GM10248 (cell line): ENCODE measurements around the gene CXCL11.

Experiments
- CTCF ChIA-PET: fragments of 300-600 bp; sonication (Branson Sonifier 250); formaldehyde crosslinking; extraction: SDS; loops from one replicate; lab custom pipeline; 2021; ENCODE audit warnings: antibody characterized with exemption; lab: Yijun Ruan, JAX
- POLR2A ChIA-PET: fragments of 350-650 bp; sonication (Branson Sonifier 250); formaldehyde crosslinking; extraction: SDS; loops from one replicate; lab custom pipeline; 2020; ENCODE audit warnings: antibody characterized with exemption; lab: Yijun Ruan, JAX
- DNase-seq: peaks from one replicate; pipeline ENCODE4 v3.0.0; 2012; ENCODE audit errors: extremely low spot score
- TF ChIP-seq, protein P1 (sequence below): IDR thresholded peaks from 2 replicates; pipeline ENCODE4 v1.5.1; 2012; ENCODE audit warnings: mild to moderate bottlenecking, low read depth; ENCODE audit errors: extremely low read depth, missing control alignments, control extremely low read depth

Gene CXCL11

DNA sequence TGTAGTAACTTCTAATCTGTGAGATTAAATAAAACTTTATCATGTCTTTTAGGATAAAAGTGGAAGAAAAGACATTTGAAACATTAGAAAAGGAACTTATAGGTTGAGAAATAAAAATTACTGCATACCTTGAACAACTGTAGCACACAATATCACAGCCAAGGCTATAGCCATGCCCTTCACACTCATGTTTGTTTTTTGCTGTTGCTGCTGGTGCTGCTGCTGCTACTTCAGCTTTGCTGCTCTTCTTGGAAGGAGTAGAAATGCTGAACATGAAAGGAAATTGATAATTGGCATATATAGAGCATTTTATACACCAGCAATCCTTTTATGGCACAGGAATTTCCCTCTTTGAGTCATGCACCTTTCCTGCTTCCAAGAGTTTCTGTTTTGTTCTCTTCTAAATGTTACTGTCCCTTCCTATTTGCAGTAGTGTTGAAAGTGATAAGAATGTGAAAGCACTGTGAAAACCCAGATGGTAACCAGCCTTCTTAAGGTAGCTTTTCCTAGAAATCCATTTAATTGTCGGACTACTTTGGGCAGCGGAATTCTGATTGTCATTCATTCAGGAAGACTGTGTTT, at the start of gene CXCL11:
TSS of gene CXCL11 (minus strand) at position 272 of the 582 bp plus-strand sequence. CDS start at position 189, 83 bp downstream.
- POLR2A ChIA-PET, result no interaction called here
- DNase-seq, result no peak

DNA sequence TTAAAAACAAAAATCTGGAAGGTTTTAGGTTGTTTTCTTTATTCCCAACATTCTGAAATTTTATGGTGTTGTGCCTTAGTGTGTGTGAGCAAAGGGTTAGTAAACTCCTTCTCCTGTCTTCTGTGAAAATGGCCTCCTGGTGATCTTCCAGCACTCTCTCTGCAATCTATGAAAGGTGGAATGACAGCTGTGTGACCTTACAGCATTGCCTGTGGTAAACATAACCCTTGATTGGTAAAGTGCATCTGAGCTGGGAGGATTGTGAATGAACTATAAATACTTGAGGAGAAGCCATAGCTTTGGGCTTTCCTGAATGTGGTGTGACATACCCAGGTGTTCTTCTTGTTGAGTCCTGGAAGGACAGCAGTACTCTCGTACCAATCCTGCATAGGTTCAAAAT, 48.7 kb upstream of the CXCL11 start:
- ChIA-PET POLR2A (no interaction called here), CTCF (interaction anchor here (1.6 to 4.5 kb wide), 3 partner anchors 11 to 88 kb away, joined by 5 to 25 read pairs (median 7); no protein-coding TSS in a partner anchor)
- TF ChIP-seq, protein P1, sequence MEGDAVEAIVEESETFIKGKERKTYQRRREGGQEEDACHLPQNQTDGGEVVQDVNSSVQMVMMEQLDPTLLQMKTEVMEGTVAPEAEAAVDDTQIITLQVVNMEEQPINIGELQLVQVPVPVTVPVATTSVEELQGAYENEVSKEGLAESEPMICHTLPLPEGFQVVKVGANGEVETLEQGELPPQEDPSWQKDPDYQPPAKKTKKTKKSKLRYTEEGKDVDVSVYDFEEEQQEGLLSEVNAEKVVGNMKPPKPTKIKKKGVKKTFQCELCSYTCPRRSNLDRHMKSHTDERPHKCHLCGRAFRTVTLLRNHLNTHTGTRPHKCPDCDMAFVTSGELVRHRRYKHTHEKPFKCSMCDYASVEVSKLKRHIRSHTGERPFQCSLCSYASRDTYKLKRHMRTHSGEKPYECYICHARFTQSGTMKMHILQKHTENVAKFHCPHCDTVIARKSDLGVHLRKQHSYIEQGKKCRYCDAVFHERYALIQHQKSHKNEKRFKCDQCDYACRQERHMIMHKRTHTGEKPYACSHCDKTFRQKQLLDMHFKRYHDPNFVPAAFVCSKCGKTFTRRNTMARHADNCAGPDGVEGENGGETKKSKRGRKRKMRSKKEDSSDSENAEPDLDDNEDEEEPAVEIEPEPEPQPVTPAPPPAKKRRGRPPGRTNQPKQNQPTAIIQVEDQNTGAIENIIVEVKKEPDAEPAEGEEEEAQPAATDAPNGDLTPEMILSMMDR, result no peak
- DNase-seq, result no peak

More for the DNA sequence above, at the start of gene CXCL11:
- CTCF ChIA-PET, result interaction anchor here (1.5 to 2.2 kb wide), 3 partner anchors 12 to 40 kb away, joined by 4 to 7 read pairs (median 4); no protein-coding TSS in a partner anchor
- TF ChIP-seq, protein P1, result no peak

DNA sequence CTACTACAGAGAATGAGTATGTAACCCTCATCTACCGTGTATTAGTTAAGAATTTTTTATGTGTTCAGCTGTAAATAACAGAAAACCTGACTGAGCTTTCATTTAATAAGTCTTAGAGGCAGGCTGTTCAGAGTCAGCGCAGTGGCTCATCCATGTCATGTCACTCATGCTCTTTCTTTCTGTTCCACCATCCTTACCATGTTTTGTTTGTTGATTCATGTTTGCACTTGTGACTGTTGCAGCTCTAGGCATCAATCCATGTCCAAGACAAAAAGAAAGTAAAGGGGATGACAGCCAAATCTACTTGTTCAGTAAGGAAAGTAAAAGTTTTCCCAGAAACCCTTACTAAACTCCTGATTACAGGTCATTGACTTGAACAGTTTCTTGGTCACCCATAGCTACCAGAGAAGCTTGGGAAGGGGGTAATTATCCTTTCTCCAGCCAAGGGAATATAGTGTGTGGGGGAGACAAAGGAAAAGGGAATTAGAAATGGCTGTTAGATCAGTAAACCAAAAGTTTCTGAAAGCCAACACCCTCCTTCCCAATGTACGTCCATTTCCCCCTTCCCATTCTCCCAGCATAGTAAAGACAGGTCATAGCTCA, 47.6 kb upstream of the CXCL11 start:
- CTCF ChIA-PET, result interaction anchor here (0.8 to 4.5 kb wide), 8 partner anchors 10 to 87 kb away, joined by 3 to 25 read pairs (median 4); no protein-coding TSS in a partner anchor
- no peak for DNase-seq
- TF ChIP-seq, protein P1, result no peak
- POLR2A ChIA-PET, result no interaction called here

DNA sequence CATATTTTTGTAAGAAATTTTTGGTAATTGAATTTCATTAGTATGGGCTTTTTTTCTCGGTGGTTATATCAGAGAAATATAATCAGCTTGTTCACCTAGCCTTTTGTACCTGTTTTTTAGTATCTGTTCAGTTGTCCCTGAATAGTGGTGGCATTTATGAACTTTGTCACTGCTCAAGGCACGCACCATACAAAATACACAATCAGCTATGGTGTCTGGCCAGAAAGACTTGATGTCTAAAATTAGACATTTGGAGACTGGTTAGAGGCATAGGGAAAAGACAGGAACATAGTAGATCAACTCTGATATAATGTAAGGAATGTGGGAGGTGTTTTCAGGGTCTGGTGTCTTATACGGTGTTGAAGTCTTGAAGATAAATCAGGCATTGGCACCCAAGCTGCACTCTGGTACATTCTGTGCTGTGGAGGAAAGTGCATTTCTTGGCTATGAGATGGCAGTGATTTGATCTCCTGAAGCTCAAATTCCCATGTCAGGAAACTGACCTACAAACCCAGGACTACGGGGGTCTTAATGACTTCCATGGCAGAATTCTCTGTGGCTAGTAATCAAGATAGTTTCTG, 42.3 kb upstream of the CXCL11 start:
- DNase-seq, result no peak
- CTCF ChIA-PET, result interaction anchor here (1.1 to 2.1 kb wide), 4 partner anchors 10 to 182 kb away, joined by 3 to 5 read pairs (median 4); no protein-coding TSS in a partner anchor
- POLR2A ChIA-PET, result no interaction called here
- TF ChIP-seq, protein P1, result no peak

DNA sequence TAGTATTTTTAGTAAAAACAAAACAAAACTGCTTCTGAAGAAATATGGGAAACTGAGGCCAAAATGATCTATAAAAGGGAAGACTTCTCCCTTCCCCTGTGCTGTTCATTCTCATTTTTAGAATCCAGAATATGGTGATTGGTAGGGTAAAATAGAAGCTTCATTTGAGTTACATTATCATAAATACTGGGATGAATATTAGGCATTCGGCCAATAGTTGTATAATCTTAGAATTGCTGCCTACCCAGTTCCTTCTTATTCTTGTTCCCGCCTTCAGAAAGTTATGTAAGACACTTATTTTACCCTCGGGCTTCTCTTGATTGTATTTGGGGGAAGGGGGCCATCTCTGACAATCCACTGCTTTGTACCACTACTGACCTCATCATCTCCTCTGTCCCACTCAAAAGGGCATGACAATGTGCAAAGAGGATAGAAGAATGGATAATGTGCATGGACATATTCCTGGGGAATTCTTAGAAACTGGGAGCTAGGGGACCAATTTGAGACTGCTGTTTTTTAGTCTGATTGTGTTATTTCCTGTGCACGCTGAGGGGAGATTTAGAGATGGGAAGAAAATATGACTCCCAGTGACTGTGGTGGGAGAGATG, 39.2 kb upstream of the CXCL11 start:
- TF ChIP-seq, protein P1, result no peak
- no peak for DNase-seq
- CTCF ChIA-PET, result interaction anchor here (1.0 to 2.7 kb wide), 3 partner anchors 12 to 79 kb away, joined by 3 to 6 read pairs (median 3); no protein-coding TSS in a partner anchor
- POLR2A ChIA-PET, result no interaction called here

DNA sequence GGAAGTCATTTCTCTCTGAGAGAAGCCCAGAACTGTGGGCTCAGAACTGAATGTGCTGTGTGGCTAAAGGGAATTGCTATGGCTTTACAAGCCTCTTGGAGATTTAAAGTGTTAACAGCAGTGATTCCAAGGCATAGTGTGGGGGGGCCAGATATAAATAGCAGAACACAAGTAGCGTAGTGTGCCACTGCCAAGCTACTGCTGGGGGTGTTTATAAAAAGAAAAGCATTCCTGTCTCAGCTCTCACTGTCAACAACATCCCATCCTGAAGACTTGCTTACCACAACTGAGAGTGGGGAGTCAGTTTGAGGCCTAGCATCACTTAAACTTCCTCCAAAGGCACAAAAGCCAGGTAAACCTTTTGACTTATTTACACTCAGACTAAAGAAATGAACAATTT, 38.6 kb upstream of the CXCL11 start, which contains the start of gene ART3:
TSS of gene ART3 (plus strand) at position 242 of the 400 bp plus-strand sequence. CDS start 1,181 bp downstream, outside the sequence.
- DNase-seq, result no peak
- TF ChIP-seq, protein P1, result no peak
- ChIA-PET CTCF (interaction anchor here (1.0 to 2.7 kb wide), 4 partner anchors 10 to 79 kb away, joined by 3 to 6 read pairs (median 4); no protein-coding TSS in a partner anchor), POLR2A (no interaction called here)
